NT2/D1 (cell line): ENCODE results near the gene TSEN2.

ENCODE experiments used
- DNase-seq: peaks from one replicate; pipeline ENCODE4 v3.0.0-alpha.2; 2011; ENCODE audit warnings: low read depth, low spot score
- H3K27me3 ChIP-seq: 2 replicates; pipeline ENCODE4 v1.6.0; 2011; ENCODE audit warnings: mild to moderate bottlenecking; ENCODE audit not compliant: insufficient read length, insufficient read depth
- H3K36me3 ChIP-seq: 2 replicates; pipeline ENCODE4 v1.6.1; 2011; ENCODE audit warnings: mild to moderate bottlenecking, low read length, mixed read lengths; ENCODE audit not compliant: insufficient read depth, insufficient read length
- H3K4me1 ChIP-seq: 2 replicates; pipeline ENCODE4 v1.5.1; 2011; ENCODE audit not compliant: insufficient read depth, insufficient read length
- H3K4me3 ChIP-seq: 2 replicates; pipeline ENCODE4 v1.5.1; 2011; ENCODE audit warnings: low read depth; ENCODE audit not compliant: insufficient read length
- H3K9ac ChIP-seq: 2 replicates; pipeline ENCODE4 v1.6.0; 2011; ENCODE audit warnings: low read depth; ENCODE audit not compliant: insufficient read length
- H3K9me3 ChIP-seq: 2 replicates; pipeline ENCODE4 v1.5.1; 2011; ENCODE audit warnings: mild to moderate bottlenecking, low read length; ENCODE audit not compliant: insufficient read depth
- SUZ12 ChIP-seq: IDR thresholded peaks from 2 replicates; pipeline ENCODE4 v1.6.1; 2011; ENCODE audit not compliant: insufficient read length, insufficient read depth; ENCODE audit errors: extremely low read depth
- YY1 ChIP-seq: IDR thresholded peaks from 2 replicates; pipeline ENCODE4 v1.6.1; 2011; ENCODE audit not compliant: insufficient read length, insufficient read depth
- ZNF274 ChIP-seq: IDR thresholded peaks from 2 replicates; pipeline ENCODE4 v1.6.1; 2011; ENCODE audit warnings: mild to moderate bottlenecking, low read depth, low read length

Gene TSEN2

DNA sequence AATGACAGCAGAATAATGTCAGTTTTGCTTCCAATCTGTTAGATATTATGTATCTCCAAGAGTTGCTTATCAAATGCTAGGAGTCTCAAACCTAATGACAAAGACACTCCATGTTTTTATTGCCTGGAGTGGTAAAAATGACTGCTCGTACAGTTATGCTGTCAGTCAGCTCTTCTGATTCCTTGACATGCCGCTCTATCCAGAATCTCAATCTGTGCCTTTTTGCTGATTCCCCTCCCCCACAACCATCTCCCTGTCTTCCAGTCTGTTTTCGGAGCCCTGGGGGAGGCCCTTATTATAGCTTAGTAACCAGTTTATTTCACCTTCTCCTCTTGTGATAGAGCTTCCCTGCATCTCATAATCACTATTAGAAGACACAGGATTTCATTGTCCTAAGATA lies 75.2 kb downstream of the TSEN2 start:
- Histone ChIP-seq H3K27me3 (peaks cover 19% of the 10 kb centered on the region), H3K4me3 (no peak overlapping the region), H3K9ac (peak overlapping the region; percentile 12), H3K4me1 (peaks cover 4% of the 10 kb centered on the region), H3K36me3 (no peaks in the 10 kb centered on the region), H3K9me3 (no peaks in the 10 kb centered on the region)
- TF ChIP-seq YY1 (no peak), ZNF274 (no peak), SUZ12 (no peak)
- no peak for DNase-seq

DNA sequence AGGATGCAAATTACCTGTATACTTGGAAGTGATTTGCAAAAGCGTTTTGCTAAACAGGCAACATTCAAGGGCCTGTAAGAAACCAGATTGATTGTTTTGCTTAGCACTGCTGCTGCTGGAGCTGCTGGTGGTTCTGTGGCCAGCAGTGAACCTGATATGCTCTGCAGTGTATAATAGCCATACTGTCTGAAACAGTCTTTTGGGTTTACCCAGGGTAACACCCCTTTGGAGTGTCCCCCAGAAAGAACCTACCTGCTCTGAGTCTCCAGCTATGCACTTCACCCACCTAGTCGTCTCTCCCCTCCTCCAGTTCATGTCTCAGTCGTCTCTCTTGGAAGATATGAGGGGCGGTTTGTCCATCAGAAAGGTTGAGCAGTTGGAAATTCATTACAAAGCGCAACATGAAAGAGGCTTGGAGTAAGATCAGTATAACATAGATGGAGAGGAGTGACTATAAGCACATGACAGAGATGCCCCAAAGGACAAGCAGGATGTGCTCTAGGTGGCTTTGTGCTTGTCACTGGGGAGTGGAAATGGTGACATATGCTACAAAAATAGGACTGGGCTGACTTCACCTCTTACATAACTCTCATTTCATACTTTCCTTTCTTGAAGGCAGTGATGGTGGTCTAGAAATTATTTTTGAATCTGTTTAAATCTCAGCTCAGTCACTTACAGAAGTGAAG lies 76.4 kb downstream of the TSEN2 start:
- H3K9ac ChIP-seq, result no peak overlapping the region
- no peak for DNase-seq
- TF ChIP-seq YY1, result no peak
- peaks cover 8% of the 10 kb centered on the region for H3K27me3 ChIP-seq
- H3K4me1 ChIP-seq, result peaks cover 4% of the 10 kb centered on the region
- H3K36me3 ChIP-seq, result no peaks in the 10 kb centered on the region
- H3K4me3 ChIP-seq, result no peak overlapping the region
- no peaks in the 10 kb centered on the region for H3K9me3 ChIP-seq

DNA sequence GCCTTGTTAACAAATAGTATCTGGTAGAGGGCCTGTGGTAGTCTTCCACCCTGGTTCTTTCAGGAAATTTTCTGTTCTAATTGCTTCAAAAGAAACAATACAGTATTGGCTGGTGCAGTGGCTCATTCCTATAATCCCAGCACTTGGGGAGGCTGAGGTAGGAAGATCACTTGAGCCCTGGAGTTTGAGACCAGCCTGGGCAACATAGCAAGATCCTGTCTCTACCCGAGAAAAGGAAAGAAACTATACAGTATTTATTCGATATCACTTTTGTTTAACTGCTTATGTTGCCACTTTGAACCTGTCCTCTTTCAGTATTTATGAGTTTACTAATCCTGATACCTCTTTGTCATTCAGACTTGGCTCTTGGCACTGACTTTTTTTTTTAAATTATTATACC lies 77.1 kb downstream of the TSEN2 start:
- DNase-seq, result no peak
- H3K4me3 ChIP-seq, result no peak overlapping the region
- no peaks in the 10 kb centered on the region for H3K9me3 ChIP-seq
- no peak for TF ChIP-seq YY1
- no peaks in the 10 kb centered on the region for H3K36me3 ChIP-seq
- peaks cover 3% of the 10 kb centered on the region for H3K27me3 ChIP-seq
- H3K4me1 ChIP-seq, result peaks cover 4% of the 10 kb centered on the region
- no peak overlapping the region for H3K9ac ChIP-seq

DNA sequence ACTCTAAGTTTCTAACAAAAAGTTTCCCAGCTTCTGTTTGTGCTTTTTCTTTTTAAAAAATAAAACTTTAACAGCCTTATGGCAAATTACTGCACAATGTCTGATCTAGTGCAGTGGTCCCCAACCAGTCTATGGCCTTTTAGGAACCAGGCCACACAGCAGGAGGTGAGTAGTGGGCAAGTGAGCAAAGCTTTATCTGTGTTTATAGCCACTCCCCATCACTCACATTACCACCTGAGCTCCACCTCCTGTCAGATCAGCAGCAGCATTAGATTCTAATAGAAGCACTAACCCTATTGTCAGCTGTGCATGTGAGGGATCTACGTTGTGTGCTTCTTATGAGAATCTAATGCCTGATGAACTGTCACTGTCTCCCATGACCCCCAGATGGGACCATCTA lies 78.2 kb downstream of the TSEN2 start:
- no peaks in the 10 kb centered on the region for H3K27me3 ChIP-seq
- H3K9ac ChIP-seq, result no peak overlapping the region
- H3K4me1 ChIP-seq, result peaks cover 4% of the 10 kb centered on the region
- DNase-seq, result no peak
- no peak overlapping the region for H3K4me3 ChIP-seq
- TF ChIP-seq YY1 (no peak), SUZ12 (no peak), ZNF274 (no peak)
- no peaks in the 10 kb centered on the region for H3K36me3 ChIP-seq
- no peaks in the 10 kb centered on the region for H3K9me3 ChIP-seq

DNA sequence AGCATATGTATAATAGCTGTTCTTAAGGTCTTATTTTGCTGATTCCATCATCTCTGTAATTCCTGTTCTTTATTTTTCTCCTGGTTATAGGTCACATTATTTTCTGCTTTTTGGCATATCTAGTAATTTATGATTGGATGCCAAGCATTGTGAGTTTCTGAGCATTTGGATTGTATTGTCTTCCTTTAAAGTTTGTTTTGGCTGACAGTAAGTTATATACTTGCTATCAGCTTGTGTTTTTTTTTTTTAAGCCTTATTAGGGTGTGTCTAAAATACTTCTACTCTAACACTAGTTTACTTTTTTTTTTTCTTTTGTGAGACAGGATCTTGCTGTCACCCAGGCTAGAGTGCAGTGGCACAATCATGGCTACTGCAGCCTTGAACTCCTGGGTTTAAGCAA lies 82.7 kb downstream of the TSEN2 start:
- Histone ChIP-seq H3K27me3 (no peaks in the 10 kb centered on the region), H3K4me3 (no peak overlapping the region), H3K36me3 (peaks cover 34% of the 10 kb centered on the region), H3K9me3 (no peaks in the 10 kb centered on the region), H3K9ac (no peak overlapping the region), H3K4me1 (peaks cover 3% of the 10 kb centered on the region)
- no peak for DNase-seq
- TF ChIP-seq YY1 (no peak), SUZ12 (no peak), ZNF274 (no peak)

DNA sequence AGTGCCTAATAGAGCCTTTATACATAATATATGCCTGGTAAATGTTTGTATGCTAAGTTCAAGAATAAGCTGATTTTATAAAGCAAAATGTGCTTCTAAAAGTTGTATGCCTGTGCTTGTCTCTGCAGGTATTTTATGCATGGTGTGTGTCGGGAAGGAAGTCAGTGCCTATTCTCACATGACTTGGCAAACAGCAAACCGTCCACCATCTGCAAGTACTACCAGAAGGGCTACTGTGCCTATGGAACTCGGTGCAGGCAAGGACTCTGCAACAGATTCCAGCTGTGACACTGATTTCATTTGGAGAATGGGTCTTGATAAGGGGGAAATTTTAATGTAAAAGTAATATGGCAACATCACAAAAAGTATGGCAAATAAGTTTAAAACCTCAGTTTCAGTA lies 84.5 kb downstream of the TSEN2 start:
- Histone ChIP-seq H3K4me3 (no peak overlapping the region), H3K36me3 (peaks cover 48% of the 10 kb centered on the region), H3K9ac (no peak overlapping the region), H3K9me3 (no peaks in the 10 kb centered on the region), H3K27me3 (no peaks in the 10 kb centered on the region), H3K4me1 (peaks cover 5% of the 10 kb centered on the region)
- no peak for DNase-seq
- TF ChIP-seq YY1 (no peak), ZNF274 (no peak), SUZ12 (no peak)

DNA sequence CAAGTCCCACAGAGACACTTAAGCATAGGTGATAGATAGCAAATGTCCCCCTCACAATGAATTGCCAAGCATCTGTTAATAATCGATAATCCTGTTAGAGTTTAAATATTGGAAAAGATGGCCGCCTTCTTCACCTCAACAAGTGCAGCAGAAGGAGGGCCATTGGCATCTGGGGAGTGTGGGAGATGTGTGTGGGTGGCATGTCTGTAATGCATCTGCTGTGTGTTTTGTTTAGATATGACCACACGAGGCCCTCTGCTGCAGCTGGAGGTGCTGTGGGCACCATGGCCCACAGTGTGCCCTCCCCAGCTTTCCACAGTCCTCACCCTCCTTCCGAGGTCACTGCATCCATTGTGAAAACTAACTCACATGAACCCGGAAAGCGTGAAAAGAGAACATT lies 85.6 kb downstream of the TSEN2 start:
- Histone ChIP-seq H3K36me3 (peaks cover 59% of the 10 kb centered on the region), H3K9me3 (no peaks in the 10 kb centered on the region), H3K4me1 (peaks cover 5% of the 10 kb centered on the region), H3K27me3 (no peaks in the 10 kb centered on the region), H3K4me3 (no peak overlapping the region), H3K9ac (no peak overlapping the region)
- no peak for TF ChIP-seq ZNF274
- no peak for TF ChIP-seq YY1
- TF ChIP-seq SUZ12, result no peak
- DNase-seq, result no peak

DNA sequence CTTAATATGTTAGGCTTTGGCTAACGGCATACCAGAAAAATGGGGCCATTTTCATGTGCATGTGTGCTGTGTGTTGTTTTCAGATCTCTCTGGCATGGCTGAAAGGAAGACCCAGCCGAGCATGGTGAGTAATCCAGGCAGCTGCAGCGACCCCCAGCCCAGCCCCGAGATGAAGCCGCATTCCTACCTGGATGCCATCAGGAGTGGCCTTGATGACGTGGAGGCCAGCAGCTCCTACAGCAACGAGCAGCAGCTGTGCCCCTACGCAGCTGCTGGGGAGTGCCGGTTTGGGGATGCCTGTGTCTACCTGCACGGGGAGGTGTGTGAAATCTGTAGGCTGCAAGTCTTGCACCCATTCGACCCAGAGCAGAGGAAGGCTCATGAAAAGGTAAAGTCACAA lies 87.7 kb downstream of the TSEN2 start:
- no peak for TF ChIP-seq ZNF274
- no peak for TF ChIP-seq SUZ12
- no peak for TF ChIP-seq YY1
- Histone ChIP-seq H3K36me3 (peaks cover 80% of the 10 kb centered on the region), H3K4me1 (peaks cover 5% of the 10 kb centered on the region), H3K27me3 (no peaks in the 10 kb centered on the region), H3K9me3 (no peaks in the 10 kb centered on the region), H3K4me3 (no peak overlapping the region), H3K9ac (no peak overlapping the region)
- no peak for DNase-seq
